Brain microvascular endothelial cell (primary cell): ENCODE measurements around the gene KIAA0232.
A peak's percentile ranks its signal among the peaks of the same experiment; 100 is the strongest.
"Not testable (repeated sequence)": the region's sequence is repeated elsewhere in the genome, so short reads cannot be mapped to it uniquely, and the experiment has no call there.

ENCODE experiments used
- DNase-seq: peaks from one replicate; pipeline ENCODE4 v3.0.0-alpha.2; 2020
- H3K27ac ChIP-seq: fragments of 250-450 bp; sonication (Bioruptor Pico); 2 replicates; pipeline ENCODE4 v1.5.1; 2020; ENCODE audit warnings: mild to moderate bottlenecking, moderate library complexity
- H3K27me3 ChIP-seq: fragments of 250-450 bp; sonication (Bioruptor Pico); replicated peaks from 2 replicates; pipeline ENCODE4 v1.5.1; 2020; ENCODE audit warnings: mild to moderate bottlenecking
- H3K36me3 ChIP-seq: fragments of 250-450 bp; sonication (Bioruptor Pico); replicated peaks from 2 replicates; pipeline ENCODE4 v1.5.1; 2020; ENCODE audit warnings: mild to moderate bottlenecking
- H3K4me3 ChIP-seq: 2 replicates; pipeline ENCODE4 v1.5.1; 2011; ENCODE audit warnings: low read depth, mild to moderate bottlenecking, control low read depth, low read length, moderate library complexity
- CTCF ChIP-seq: IDR thresholded peaks from 2 replicates; pipeline ENCODE4 v1.5.1; 2011; ENCODE audit warnings: low read depth, mild to moderate bottlenecking, moderate library complexity, low read length, control low read depth, inconsistent platforms; ENCODE audit errors: missing control alignments
- in situ Hi-C: cut with HindIII; loops from 2 replicates; pipeline ENCODE4 v1.10.0; 2017; ENCODE audit warnings: low sequenced_read_pairs, low pct_ligation_motif_present

KIAA0232 gene

GRCh38 chr4:6781561-6781960 is 966 bp upstream of the KIAA0232 start:
- no peak overlapping the region for H3K27ac ChIP-seq
- no peaks in the 10 kb centered on the region for H3K27me3 ChIP-seq

GRCh38 chr4:6782846-6783110 is 251 bp downstream of the KIAA0232 start:
- in situ Hi-C loops: no loop called here

More at GRCh38 chr4:6781561-6781960, 966 bp upstream of the KIAA0232 start:
- in situ Hi-C loops: no loop called here
- TF ChIP-seq CTCF: no peak
- Histone ChIP-seq H3K4me3 (no peak overlapping the region), H3K36me3 (no peaks in the 10 kb centered on the region)
- no peak for DNase-seq

GRCh38 chr4:6783111-6783981 is 819 bp downstream of the KIAA0232 start:
- peak; percentile 73 for DNase-seq
- in situ Hi-C loops: no loop called here
- Histone ChIP-seq H3K27me3 (no peaks in the 10 kb centered on the region), H3K27ac (peak overlapping the region; percentile 79), H3K36me3 (no peaks in the 10 kb centered on the region), H3K4me3 (peak overlapping the region; percentile 83)
- TF ChIP-seq CTCF: peak; percentile 4

More at GRCh38 chr4:6782846-6783110, 251 bp downstream of the KIAA0232 start:
- Histone ChIP-seq H3K27me3 (no peaks in the 10 kb centered on the region), H3K36me3 (no peaks in the 10 kb centered on the region), H3K4me3 (peak overlapping the region; percentile 83), H3K27ac (peak overlapping the region; percentile 79)
- TF ChIP-seq CTCF: no peak
- DNase-seq: no peak

GRCh38 chr4:6785572-6785925 is 3.0 kb downstream of the KIAA0232 start:
- in situ Hi-C loops: no loop called here
- no peak for TF ChIP-seq CTCF

GRCh38 chr4:6788123-6788522 is 5.6 kb downstream of the KIAA0232 start:
- DNase-seq: no peak
- in situ Hi-C loops: no loop called here
- Histone ChIP-seq H3K4me3 (no peak overlapping the region), H3K36me3 (no peaks in the 10 kb centered on the region), H3K27ac (no peak overlapping the region), H3K27me3 (no peaks in the 10 kb centered on the region)
- TF ChIP-seq CTCF: no peak

More at GRCh38 chr4:6785572-6785925, 3.0 kb downstream of the KIAA0232 start:
- Histone ChIP-seq H3K27me3 (no peaks in the 10 kb centered on the region), H3K27ac (no peak overlapping the region), H3K36me3 (no peaks in the 10 kb centered on the region), H3K4me3 (no peak overlapping the region)
- DNase-seq: no peak

- H3K27me3 ChIP-seq, DNase-seq, H3K4me3 ChIP-seq, H3K27ac ChIP-seq, H3K36me3 ChIP-seq, in situ Hi-C loops: not testable (repeated sequence)
Measured at GRCh38 chr4:6791245-6791644, 8.7 kb downstream of the KIAA0232 start.

- in situ Hi-C loops: not testable (repeated sequence)
Measured at GRCh38 chr4:6791796-6792195, 9.3 kb downstream of the KIAA0232 start.

More at GRCh38 chr4:6791796-6792195, 9.3 kb downstream of the KIAA0232 start:
- not testable (repeated sequence) for DNase-seq, H3K27me3 ChIP-seq, H3K36me3 ChIP-seq, H3K27ac ChIP-seq, H3K4me3 ChIP-seq
